Activated T-helper 17 cell treated with anti-CD3 and anti-CD28 coated beads, Interleukin-2, amount 50 U/mL, for 72 hours (primary cell): ENCODE measurements around the gene OSBPL6. TPM values are rescaled to one million over a fixed set of nuclear protein-coding genes. Genes with fewer than 3 reads are reported as not detected.

Experiments used
- ATAC-seq: fragments of 150-1000 bp; cut with Tn5 transposase; replicated peaks from 2 replicates; pipeline ENCODE4 v1.10.0; 2021; ENCODE audit warnings: mild to moderate bottlenecking, moderate library complexity
- H3K27ac Mint-ChIP-seq: one replicate; pipeline ENCODE4 v1.8.0; 2022; ENCODE audit warnings: mixed read lengths
- H3K27me3 Mint-ChIP-seq: one replicate; pipeline ENCODE4 v1.8.0; 2022; ENCODE audit warnings: mixed read lengths
- H3K36me3 Mint-ChIP-seq: one replicate; pipeline ENCODE4 v1.8.0; 2022; ENCODE audit warnings: low read depth, mild to moderate bottlenecking, mixed read lengths
- H3K4me1 Mint-ChIP-seq: one replicate; pipeline ENCODE4 v1.8.0; 2022; ENCODE audit warnings: mixed read lengths
- H3K4me3 Mint-ChIP-seq: one replicate; pipeline ENCODE4 v1.8.0; 2022; ENCODE audit warnings: mild to moderate bottlenecking, mixed read lengths
- H3K9me3 Mint-ChIP-seq: one replicate; pipeline ENCODE4 v1.8.0; 2022; ENCODE audit warnings: mixed read lengths
- total RNA-seq, 2 donors: library from RNA; stranded (reverse); gene quantifications; one replicate each; pipeline ENCODE4 v1.2.3, GENCODE V29; 2022

Gene OSBPL6
- total RNA-seq, 2 donors from 2014 or later: 0.77 to 1.0 TPM

- no peak overlapping the region for H3K4me3 Mint-ChIP-seq
- no peak overlapping the region for H3K27ac Mint-ChIP-seq
- no peaks in the 10 kb centered on the region for H3K27me3 Mint-ChIP-seq
- H3K4me1 Mint-ChIP-seq: no peaks in the 10 kb centered on the region
- ATAC-seq: no peak
- peaks cover 52% of the 10 kb centered on the region for H3K36me3 Mint-ChIP-seq
- H3K9me3 Mint-ChIP-seq: peaks cover 16% of the 10 kb centered on the region
These were observed 232.1 kb downstream of the OSBPL6 start for GRCh38 chr2:178426388-178426787.

GRCh38 chr2:178427458-178427857 lies 233.1 kb downstream of the OSBPL6 start:
- no peak overlapping the region for H3K4me3 Mint-ChIP-seq
- peaks cover 16% of the 10 kb centered on the region for H3K9me3 Mint-ChIP-seq
- no peak for ATAC-seq
- no peaks in the 10 kb centered on the region for H3K27me3 Mint-ChIP-seq
- H3K36me3 Mint-ChIP-seq: peaks cover 63% of the 10 kb centered on the region
- no peaks in the 10 kb centered on the region for H3K4me1 Mint-ChIP-seq
- H3K27ac Mint-ChIP-seq: no peak overlapping the region

GRCh38 chr2:178428396-178428806 lies 234.1 kb downstream of the OSBPL6 start:
- no peak for ATAC-seq
- peaks cover 72% of the 10 kb centered on the region for H3K36me3 Mint-ChIP-seq
- peaks cover 16% of the 10 kb centered on the region for H3K9me3 Mint-ChIP-seq
- no peaks in the 10 kb centered on the region for H3K27me3 Mint-ChIP-seq
- no peaks in the 10 kb centered on the region for H3K4me1 Mint-ChIP-seq
- H3K27ac Mint-ChIP-seq: no peak overlapping the region
- no peak overlapping the region for H3K4me3 Mint-ChIP-seq

GRCh38 chr2:178429336-178429735 lies 235.0 kb downstream of the OSBPL6 start:
- no peak overlapping the region for H3K4me3 Mint-ChIP-seq
- peaks cover 15% of the 10 kb centered on the region for H3K9me3 Mint-ChIP-seq
- H3K4me1 Mint-ChIP-seq: no peaks in the 10 kb centered on the region
- H3K27ac Mint-ChIP-seq: peak overlapping the region; percentile 22
- peaks cover 82% of the 10 kb centered on the region for H3K36me3 Mint-ChIP-seq
- H3K27me3 Mint-ChIP-seq: no peaks in the 10 kb centered on the region
- ATAC-seq: no peak

- peaks cover 100% of the 10 kb centered on the region for H3K36me3 Mint-ChIP-seq
- no peaks in the 10 kb centered on the region for H3K9me3 Mint-ChIP-seq
- H3K27ac Mint-ChIP-seq: no peak overlapping the region
- H3K4me1 Mint-ChIP-seq: peaks cover 5% of the 10 kb centered on the region
- no peak for ATAC-seq
- no peak overlapping the region for H3K4me3 Mint-ChIP-seq
- H3K27me3 Mint-ChIP-seq: no peaks in the 10 kb centered on the region
These were observed 242.3 kb downstream of the OSBPL6 start for GRCh38 chr2:178436662-178437061.

- no peaks in the 10 kb centered on the region for H3K27me3 Mint-ChIP-seq
- no peaks in the 10 kb centered on the region for H3K9me3 Mint-ChIP-seq
- peaks cover 100% of the 10 kb centered on the region for H3K36me3 Mint-ChIP-seq
- H3K4me1 Mint-ChIP-seq: peaks cover 5% of the 10 kb centered on the region
- ATAC-seq: no peak
- H3K4me3 Mint-ChIP-seq: no peak overlapping the region
- no peak overlapping the region for H3K27ac Mint-ChIP-seq
These were observed 247.1 kb downstream of the OSBPL6 start for GRCh38 chr2:178441426-178441825.

- Mint-ChIP-seq H3K4me3 (peak overlapping the region; percentile 87), H3K36me3 (peaks cover 63% of the 10 kb centered on the region), H3K9me3 (no peaks in the 10 kb centered on the region), H3K27ac (peak overlapping the region; percentile 24), H3K4me1 (peaks cover 8% of the 10 kb centered on the region), H3K27me3 (no peaks in the 10 kb centered on the region)
- no peak for ATAC-seq
These were observed 254.8 kb downstream of the OSBPL6 start for GRCh38 chr2:178448968-178449661.

- no peak for ATAC-seq
- Mint-ChIP-seq H3K9me3 (no peaks in the 10 kb centered on the region), H3K4me1 (peaks cover 8% of the 10 kb centered on the region), H3K27me3 (no peaks in the 10 kb centered on the region), H3K4me3 (peak overlapping the region; percentile 87), H3K27ac (peak overlapping the region; percentile 24), H3K36me3 (peaks cover 55% of the 10 kb centered on the region)
These were observed 255.6 kb downstream of the OSBPL6 start for GRCh38 chr2:178449700-178450523.

GRCh38 chr2:178450524-178450773 lies 256.1 kb downstream of the OSBPL6 start:
- ATAC-seq: peak; percentile 63
- Mint-ChIP-seq H3K27ac (peak overlapping the region; percentile 24), H3K4me1 (peaks cover 8% of the 10 kb centered on the region), H3K27me3 (no peaks in the 10 kb centered on the region), H3K36me3 (peaks cover 49% of the 10 kb centered on the region), H3K4me3 (peak overlapping the region; percentile 87), H3K9me3 (no peaks in the 10 kb centered on the region)

GRCh38 chr2:178450774-178451525 lies 256.6 kb downstream of the OSBPL6 start, which contains the start of the genes PJVK and PRKRA:
Gene PJVK, plus strand, starts transcription at chr2:178451378. Its CDS starts 2,032 bp downstream, at chr2:178453410.
Gene PRKRA, minus strand, starts transcription at chr2:178451175. Its CDS starts 145 bp downstream, at chr2:178451030.
- H3K36me3 Mint-ChIP-seq: peaks cover 44% of the 10 kb centered on the region
- H3K4me3 Mint-ChIP-seq: peak within 1 kb of the TSS; percentile 87
- peak within 1 kb of the TSS; percentile 95 for H3K27ac Mint-ChIP-seq
- no peaks in the 10 kb centered on the region for H3K27me3 Mint-ChIP-seq
- no peaks in the 10 kb centered on the region for H3K9me3 Mint-ChIP-seq
- peak; percentile 89 for ATAC-seq
- peaks cover 8% of the 10 kb centered on the region for H3K4me1 Mint-ChIP-seq

GRCh38 chr2:178452334-178452733 lies 258.0 kb downstream of the OSBPL6 start:
- no peaks in the 10 kb centered on the region for H3K27me3 Mint-ChIP-seq
- peaks cover 30% of the 10 kb centered on the region for H3K36me3 Mint-ChIP-seq
- no peak overlapping the region for H3K27ac Mint-ChIP-seq
- no peaks in the 10 kb centered on the region for H3K9me3 Mint-ChIP-seq
- ATAC-seq: no peak
- peaks cover 8% of the 10 kb centered on the region for H3K4me1 Mint-ChIP-seq
- peak overlapping the region; percentile 87 for H3K4me3 Mint-ChIP-seq

Other genes with a start within 250 kb of the OSBPL6 start
- under 1 TPM in 1 of 2 donors, not detected in 1; 0.08 TPM for gene PDE11A, start 121.7 kb upstream of the OSBPL6 start, total RNA-seq
- 10 to 100 TPM in 1 of 2 donors, 1 to 10 TPM in 1; 5.7 to 13.4 TPM for gene RBM45, start 82.1 kb upstream of the OSBPL6 start, total RNA-seq